Fibroblast of gingiva (primary cell): ENCODE data around the gene ZCWPW1.
A peak's percentile ranks its signal among the peaks of the same experiment; 100 is the strongest.

Experiments used
- DNase-seq: peaks from one replicate; pipeline ENCODE4 v3.0.0-alpha.2; 2011; ENCODE audit warnings: low read depth

The ZCWPW1 gene, protein sequence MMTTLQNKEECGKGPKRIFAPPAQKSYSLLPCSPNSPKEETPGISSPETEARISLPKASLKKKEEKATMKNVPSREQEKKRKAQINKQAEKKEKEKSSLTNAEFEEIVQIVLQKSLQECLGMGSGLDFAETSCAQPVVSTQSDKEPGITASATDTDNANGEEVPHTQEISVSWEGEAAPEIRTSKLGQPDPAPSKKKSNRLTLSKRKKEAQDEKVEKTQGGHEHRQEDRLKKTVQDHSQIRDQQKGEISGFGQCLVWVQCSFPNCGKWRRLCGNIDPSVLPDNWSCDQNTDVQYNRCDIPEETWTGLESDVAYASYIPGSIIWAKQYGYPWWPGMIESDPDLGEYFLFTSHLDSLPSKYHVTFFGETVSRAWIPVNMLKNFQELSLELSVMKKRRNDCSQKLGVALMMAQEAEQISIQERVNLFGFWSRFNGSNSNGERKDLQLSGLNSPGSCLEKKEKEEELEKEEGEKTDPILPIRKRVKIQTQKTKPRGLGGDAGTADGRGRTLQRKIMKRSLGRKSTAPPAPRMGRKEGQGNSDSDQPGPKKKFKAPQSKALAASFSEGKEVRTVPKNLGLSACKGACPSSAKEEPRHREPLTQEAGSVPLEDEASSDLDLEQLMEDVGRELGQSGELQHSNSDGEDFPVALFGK

DNA sequence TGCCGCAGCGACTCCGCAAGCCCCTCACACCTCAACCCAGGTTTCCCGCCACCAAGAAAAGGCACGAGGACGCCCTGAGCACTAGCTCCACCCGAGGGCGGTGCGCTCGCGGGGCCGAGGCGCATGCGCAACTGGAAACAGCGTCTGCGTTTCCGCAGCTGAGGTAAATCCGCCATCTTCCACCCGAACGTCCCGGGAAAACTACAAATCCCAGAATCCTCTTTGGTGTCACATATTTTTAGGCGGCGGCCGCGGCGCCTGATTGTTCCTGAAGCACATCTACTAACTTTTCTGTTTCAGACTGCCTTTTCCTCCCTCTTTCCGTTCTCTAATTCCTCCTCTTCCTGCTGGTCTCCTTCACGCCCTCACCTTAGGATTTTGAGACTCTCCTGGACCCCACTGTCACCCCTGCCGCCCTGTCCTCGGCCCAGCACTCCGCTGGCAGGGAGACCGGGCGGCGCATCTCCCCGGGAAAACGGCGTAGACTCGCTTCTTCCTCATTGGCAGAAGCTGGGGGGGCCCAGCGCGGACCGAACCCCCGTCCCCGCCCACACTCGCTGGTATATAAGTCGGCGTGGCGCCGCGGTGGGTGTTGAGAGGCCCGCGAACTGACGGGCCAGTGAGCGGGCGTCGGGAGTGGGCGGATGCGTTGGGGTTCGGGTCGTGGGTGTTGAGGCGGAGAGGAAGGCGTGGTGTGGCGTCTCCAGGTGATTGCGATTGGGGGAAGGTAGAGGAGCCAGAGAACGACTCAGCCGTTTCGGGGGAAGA lies at the start of gene ZCWPW1:
Gene ZCWPW1, minus strand, starts transcription at position 505 of the 768 bp plus-strand sequence. CDS start 8,054 bp downstream, outside the sequence.
- DNase-seq = peak; percentile 98

DNA sequence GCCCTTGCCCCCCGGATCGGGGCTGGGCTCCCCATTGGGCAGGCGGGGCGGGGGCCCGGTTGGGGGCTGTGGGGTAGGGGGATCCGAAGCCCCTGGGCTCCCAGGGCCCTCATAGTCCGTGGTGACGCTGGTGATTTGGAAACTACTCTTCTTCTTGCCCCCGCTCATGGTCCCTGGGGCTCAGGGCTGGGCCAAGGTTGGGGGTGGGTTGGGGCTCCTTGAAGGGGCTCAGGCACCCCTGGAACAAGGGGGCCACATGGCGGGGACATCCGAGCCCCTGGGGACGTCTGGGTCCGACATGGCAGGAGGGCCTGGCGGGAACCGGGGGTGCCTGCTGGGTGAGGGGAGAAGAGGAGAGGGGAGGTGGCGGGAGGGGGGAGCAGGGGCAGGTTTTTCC lies 49.4 kb upstream of the ZCWPW1 start:
- DNase-seq = no peak

DNA sequence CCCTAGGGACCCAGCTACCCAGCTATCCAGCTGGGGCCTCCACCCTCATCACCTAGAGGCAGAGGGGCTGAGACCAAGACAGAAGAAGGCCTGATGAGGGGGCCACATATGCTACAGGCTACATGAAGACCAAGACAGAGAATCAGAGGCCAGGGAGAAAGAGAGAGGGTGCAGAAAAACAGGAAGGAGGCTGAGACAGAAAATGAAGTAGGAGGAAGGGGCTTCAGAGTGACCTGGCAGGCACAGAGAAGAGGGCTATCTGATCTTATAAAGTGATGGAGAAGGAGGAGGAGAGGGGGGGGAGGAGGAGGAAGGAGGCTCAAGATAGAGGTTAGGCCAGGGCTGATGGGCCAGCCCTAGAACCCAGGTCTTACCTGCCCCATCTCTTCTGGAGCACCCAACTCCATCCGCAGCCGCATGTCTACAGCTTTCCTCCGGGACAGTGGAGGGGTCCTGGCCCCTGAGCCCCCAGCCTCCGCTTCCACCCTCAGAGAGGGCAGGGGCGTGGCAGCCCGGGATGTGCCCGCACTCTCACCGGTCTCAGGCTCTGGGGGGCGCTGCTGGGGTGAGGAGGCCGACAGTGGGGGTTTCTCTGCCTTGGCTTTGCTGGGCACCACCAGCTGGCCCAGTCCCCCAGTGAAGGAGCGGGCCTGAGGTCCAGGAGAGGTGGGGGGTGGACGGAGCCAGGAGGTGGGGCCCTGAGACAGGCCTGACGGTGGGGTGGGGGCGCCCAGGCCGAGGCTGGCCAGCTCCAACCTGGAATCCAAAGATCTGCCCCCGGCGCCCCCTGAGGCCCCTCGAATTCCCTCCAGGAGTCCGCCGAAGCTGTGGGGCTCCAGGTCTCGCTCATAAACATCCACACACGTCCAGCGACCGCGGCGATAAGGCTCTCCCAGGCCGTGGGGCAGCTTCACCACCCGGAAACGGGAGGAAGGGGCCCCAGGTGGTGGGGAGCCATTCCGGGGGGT lies 48.7 kb upstream of the ZCWPW1 start:
- DNase-seq = no peak

DNA sequence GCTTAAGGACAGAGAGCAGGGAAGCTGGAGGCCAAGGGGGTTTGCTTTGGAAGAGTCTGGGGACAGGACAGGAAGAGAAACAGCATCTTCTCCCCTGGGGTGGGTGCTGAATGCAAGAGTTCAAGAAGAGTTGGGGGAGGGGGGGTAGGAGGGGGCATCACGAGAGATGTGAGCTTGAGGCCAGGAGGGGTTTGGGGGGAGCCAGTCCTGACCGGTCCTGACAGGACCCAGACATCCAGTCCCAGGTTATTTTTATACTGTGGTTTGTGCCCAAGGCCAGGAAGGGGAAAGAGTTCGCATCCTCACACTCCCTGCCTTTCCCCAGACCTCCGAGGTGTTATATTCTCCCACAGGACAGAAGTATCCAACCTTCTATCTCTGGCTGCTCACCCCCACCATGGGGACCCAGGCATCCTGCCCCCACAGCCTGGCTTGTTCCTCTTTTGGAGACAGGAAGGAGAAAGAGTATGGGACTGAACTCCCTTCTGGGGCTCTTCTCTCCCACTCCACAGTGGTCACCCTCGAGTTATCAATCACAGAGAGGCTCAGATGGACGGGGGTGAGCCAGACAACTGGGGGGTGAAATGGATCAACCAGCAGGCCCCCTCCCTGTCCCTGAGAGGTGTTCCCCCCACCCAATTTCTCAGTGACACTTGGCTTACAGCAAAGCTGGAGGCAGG lies 47.7 kb upstream of the ZCWPW1 start:
- no peak for DNase-seq

DNA sequence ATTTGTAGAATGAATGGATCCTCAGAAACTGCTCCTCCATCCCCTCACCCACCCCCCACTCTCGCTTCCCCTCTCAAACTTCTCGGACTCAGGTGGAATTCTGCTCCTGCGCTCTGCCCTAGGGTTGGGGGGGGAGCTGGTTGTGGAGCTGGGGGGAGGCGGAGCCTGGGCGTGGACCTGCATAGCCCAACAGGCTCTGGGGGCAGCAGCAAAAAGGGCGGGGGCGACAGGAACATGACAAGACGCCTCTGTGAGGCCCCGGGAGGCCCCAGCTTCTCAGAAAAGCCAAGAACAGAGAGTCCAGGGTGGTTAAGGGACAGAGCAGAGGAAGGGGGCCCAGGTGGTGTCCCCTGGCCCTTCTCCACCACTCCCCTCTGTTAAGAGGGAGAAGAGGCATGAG lies 47.0 kb upstream of the ZCWPW1 start:
- DNase-seq = no peak

DNA sequence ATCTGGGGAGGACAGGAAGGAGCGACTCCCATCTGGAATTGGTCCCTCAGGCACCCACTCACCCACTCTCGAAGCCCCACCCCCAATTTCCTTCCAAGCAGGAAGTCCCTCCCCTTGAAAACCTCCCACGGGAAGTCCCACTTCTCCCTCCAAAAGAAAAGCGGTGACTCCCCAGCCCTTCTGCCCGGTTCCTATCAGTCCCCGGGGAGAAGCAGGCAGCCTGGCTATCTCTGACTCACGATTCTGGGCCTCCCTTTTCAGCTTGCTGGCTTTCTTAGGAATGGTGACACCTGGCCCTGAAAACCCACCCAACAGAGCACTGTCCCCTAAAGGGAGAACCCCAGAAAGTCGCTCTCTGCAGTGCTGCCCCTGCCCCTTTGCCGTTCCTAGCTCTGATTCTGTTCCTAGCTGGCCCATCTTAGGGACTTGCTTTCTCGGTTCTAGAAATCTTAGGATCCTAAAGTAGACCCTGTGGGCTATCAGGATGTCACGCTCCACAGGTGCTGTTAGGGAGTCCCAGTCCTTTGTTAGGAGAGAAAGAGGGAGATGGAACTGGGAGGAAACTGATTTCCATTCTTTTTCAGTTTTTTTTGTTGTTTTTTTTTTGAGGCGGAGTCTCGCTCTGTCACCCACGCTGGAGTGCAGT lies 44.5 kb upstream of the ZCWPW1 start:
- no peak for DNase-seq

DNA sequence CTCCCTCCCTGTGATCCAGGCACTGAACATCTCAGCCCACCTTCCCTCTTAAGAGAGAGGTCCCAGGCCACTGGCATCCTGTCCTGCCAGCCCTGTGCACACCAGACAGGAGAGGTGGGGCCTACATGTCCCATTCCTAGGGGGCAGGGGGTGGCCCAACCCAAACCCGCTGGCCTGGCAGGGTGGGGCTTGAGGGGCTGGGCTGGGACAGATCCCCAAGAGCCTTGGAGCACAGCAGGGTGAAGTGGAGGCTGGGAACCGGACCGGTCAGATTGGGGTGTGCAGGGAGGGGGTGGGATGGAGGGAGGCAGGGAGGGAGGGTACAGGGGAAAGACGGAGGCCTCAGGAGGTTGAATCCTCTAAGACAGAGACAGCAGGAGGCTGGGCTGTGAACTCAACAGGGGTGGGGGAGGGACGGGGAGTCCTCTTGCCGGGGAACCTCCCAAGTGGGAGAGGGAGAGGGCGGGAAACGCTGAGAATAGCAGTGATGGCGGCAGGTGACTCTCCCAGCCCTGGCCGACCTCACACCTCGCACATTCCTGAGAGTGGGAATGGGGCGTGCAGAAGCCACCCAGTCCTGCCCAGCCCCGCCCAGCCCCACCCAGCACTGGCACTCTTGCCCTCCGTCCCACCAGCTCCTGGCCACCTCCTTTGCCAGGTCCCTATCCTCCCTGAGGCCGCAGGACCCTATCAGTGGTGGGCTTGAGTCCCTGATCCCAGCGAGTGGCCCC lies 43.8 kb upstream of the ZCWPW1 start:
- DNase-seq = no peak

DNA sequence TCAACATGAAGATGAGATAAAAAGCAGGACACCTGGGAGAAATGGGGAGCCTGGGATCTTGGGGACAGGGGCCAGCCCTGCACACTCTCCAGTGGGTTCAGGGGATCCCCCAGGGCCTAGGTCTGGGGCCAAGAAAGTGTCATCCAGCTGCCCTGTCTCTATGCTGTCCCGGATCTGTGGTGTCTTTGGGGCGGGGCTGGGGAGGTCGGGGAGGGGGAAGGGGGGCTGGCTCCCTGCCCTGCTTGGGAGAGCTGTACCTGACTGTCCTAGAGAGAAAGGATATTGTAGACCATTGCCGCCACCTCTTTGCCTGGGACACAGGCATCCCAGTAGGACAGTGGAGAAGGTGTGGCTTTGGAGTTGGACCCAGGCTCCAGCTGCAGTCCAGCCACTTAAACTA lies 42.5 kb upstream of the ZCWPW1 start:
- DNase-seq = no peak

DNA sequence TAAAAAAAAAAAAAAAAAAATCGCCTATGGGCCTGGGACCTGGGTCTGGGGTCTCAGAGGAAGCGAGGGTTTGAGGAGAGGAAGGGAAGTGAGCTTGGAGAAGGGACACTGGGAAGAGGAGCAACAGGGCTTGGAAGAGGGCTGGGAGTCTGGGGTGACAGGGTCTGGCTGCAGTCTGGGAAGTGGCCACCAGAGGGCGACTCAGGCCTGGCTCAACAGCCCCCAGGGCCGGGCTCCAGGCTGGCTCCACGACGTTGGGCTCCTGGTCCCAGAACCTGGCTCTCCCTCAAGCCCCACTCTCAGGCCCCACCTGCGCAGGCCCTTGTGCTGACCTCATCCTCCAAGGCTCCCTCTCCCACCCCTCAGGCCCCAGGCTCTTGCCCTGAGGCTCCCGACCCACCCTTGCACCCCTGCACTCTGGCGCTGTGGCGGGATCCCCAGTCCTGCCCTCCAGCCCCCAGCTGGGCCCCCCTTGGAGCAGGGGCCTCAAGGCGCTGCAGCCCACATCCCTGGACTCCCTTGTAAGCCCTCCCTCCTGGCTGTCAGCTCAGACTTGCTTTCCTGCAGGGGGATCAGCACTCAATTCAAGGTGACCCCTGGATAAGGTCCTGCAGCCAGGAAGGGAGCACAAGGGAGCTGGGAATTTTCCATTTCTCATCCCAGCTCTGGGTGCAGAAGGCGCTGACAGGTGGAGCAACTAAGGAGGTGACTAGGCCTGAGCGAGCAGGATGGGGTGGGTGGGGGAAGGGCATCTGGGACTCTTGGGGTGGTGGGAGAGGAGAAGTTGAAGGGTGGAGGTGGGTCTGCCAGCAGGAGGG lies 40.9 kb upstream of the ZCWPW1 start:
- DNase-seq = peak; percentile 58

DNA sequence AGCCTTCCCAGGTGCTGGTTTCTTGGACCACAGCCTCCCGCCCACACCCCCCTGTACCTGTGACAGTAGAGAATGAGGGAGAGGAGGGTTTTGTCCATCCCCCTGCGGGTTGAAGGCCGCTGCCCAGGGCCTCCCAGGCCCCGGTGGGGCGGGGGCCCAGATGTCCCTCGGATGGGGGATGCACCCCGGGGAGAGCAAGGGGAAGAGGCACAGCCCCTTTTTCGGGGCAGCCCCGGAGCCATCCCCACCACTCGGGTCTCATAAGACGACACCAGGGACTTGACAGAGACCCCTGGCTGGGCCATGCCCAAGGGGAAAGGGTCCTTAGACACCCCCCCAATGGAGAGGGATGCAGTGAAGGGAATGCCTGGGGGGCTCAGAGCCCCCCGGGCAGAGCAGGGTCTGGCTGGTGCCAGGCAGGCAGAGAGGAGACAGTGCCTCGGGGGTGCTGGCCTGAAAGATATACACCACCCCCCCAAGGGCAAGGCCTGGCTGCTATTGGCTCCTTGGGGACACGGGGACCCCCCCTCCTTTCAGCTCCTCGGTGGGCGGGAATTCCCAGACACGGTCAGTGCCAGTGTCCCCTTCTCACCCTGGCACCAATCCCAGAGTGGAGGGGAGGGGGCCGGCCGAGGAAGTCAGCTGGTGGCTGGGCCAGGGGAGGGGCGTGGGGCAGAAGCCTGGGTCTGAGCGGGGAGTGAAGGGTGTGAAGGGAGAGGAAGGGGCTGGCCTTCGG lies 39.3 kb upstream of the ZCWPW1 start:
- DNase-seq = no peak

DNA sequence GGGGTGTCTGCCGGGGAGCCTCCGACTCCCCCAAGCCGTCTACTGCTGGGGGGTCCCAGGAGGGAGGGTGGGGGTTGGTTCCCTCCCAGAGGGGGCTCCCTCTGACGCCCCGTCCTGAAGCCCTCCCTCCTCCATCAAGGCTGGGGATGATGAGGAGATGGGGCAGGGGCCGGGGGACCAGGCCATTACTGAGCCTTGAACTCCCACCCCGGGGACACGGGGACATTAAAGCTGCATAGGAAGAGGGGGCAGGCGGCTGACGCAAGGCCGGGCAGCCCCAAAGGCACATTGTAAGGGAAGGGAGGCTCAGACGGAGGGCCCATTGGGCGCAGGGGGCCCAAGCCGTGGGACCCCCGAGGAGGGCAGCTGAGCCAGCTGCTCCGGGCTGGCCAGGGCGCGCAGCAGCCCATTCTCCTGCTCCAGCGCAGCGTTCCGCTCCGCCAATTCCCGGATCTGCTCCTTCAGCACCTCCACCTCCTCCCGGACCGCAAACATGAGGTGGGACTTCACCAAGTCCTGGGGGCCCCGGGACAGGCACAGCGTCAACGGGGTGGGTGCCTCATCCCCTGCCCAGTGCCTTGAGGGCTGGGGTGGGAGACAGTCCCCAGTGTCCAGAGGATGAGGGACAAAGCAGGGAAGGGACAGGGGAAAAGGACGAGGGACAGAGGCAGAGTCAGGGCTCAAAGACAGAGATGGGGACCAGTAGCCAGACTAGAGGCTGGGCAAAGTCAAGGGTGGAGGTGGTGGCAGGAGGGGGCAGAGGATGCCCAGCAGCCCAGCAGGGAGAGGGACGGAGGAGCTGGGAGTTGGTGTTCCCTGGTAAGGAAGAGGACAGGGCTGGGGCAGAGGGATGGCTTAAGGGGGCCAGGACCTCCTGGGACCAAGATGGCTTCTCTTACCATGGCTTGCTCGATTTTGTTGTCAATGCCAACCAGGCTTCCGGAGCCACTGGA lies 38.4 kb upstream of the ZCWPW1 start:
- no peak for DNase-seq

DNA sequence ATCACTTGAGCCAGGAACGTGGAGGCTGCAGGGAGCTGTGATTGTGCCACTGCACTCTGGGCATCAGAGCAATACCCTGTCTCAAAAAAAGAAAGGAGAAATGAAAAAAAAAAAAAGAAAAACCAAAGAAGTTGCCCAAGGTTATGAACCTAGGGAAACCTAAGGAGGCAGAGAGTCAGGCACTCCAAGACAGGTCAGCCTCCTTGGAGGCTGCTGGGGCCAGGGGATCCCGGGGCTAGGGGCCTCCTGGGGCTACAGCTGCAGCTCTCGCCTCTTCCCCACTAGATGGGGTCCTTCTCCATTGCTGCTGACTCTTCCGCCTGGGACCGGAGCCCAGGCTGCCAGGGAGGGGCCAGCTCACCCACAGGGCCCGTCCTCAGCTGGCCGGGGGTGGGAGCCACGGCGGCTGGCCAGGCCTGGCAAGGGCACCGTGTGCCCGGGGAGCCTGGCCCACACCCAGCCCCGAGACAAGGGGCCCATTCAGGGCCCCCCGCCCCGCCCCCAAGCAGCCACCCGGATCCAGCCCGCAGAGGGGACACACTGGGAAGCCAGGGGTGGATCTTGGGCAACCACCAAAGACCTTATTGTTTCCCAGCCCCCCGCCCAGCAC lies 37.3 kb upstream of the ZCWPW1 start:
- DNase-seq = peak; percentile 85

DNA sequence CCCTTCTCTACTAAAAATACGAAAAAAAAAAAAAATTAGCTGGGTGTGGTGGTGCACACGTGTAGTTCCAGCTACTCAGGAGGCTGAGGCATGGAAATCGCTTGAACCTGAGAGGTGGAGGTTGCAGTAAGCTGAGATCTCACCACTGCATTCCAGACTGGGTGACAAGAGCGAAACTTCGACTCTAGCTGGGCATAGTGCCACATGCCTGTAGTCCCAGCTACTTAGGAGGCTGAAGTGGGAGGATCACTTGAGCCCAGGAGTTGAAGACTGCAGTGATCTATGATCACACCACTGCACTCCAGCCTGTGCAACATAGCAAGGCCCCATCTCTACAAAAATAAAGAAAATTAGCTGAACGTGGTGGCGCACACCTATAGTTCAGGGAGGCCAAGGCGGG lies 36.8 kb upstream of the ZCWPW1 start:
- no peak for DNase-seq

DNA sequence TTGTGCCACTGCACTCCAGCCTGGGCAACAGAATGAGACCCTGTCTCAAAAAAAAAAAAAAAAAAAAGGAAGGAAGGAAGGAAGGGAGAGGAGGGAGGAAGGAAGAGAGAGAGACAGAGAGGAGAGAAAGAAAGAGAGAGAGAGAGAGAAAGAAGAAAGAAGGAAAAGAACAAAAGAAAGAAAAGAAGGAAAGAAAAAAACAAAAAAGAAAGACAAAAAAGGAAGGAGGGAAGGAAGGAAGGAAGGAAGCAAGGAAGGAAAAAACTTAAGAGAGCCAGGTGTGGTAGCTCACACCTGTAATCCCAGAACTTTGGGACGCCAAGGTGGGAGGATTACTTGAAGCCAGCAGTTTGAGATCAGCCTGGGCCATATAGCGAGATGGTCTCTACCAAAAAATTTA lies 36.3 kb upstream of the ZCWPW1 start:
- no peak for DNase-seq

DNA sequence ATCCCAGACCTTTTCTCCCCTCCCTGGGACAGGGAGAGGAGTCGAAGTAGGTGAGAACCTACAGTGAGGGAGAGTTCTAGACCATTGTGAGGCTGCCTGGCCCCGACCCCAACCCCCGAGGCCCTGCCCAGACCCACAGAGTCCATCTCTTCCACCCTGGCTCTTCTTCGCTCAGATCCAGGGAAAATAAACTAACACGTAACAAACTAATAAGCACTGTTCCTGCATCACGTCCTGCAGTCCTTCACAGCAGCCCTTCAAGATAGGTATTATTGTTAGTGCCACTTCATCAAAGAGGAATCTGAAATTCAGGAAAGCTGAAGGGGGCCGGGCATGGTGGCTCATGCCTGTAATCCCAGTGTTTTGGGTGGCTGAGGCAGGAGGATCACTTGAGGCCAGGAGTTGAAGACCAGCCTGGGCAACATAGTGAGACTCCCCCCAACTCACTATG lies 35.7 kb upstream of the ZCWPW1 start, which contains the start of gene SPACDR:
Gene SPACDR, minus strand, starts transcription at position 51 of the 451 bp plus-strand sequence. CDS start 235 bp downstream, outside the sequence.
- DNase-seq = no peak

DNA sequence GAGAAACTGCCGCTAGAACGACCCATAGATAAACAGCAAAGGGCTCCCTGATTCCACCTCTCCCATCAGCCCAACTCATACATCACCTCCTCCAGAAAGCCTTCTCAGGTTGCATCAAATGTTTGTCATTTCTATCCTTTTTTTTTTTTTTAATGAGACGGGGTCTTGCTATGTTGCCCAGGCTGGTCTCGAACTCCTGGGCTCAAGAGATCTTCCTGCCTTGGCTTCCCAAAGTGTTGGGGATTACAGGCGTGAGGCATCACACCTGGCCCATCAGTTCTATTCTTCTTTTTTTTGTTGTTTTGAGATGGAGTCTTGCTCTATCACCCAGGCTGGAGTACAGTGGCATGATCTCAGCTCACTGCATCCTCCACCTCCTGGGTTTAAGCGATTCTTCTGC lies 28.5 kb upstream of the ZCWPW1 start:
- no peak for DNase-seq
